NK-92 (cell line): Measurements from ENCODE around the gene NDUFA12.
"Not testable (repeated sequence)": the region's sequence is repeated elsewhere in the genome, so short reads cannot be mapped to it uniquely, and the experiment has no call there.

ENCODE experiments used
- DNase-seq: peaks from one replicate; lab custom pipeline; 2025; ENCODE audit not compliant: unreplicated experiment; lab: John Stamatoyannopoulos, UW

Gene NDUFA12

GRCh38 chr12:95003213-95003920 is at the start of gene NDUFA12:
Gene NDUFA12 (minus strand): TSS chr12:95003697. CDS start chr12:95003680, 17 bp downstream.
- DNase-seq: peak; percentile 56

- no peak for DNase-seq
These were observed 47.7 kb upstream of the NDUFA12 start for GRCh38 chr12:95051241-95051640.

GRCh38 chr12:95037906-95038305 is 34.4 kb upstream of the NDUFA12 start:
- no peak for DNase-seq

GRCh38 chr12:95034750-95035149 is 31.3 kb upstream of the NDUFA12 start:
- no peak for DNase-seq

- no peak for DNase-seq
These were observed 19.0 kb upstream of the NDUFA12 start for GRCh38 chr12:95022477-95022876.

- DNase-seq: no peak
These were observed 14.0 kb upstream of the NDUFA12 start for GRCh38 chr12:95017482-95017881.

GRCh38 chr12:95016120-95016519 is 12.6 kb upstream of the NDUFA12 start:
- no peak for DNase-seq

GRCh38 chr12:95014554-95014953 is 11.1 kb upstream of the NDUFA12 start:
- no peak for DNase-seq

- DNase-seq: no peak
These were observed 2.7 kb upstream of the NDUFA12 start for GRCh38 chr12:95006206-95006605.

GRCh38 chr12:95004610-95005009 is 1.1 kb upstream of the NDUFA12 start:
- no peak for DNase-seq

GRCh38 chr12:95003921-95004272 is 400 bp upstream of the NDUFA12 start:
- DNase-seq: no peak

GRCh38 chr12:95002754-95003153 is 743 bp downstream of the NDUFA12 start:
- DNase-seq: no peak

- DNase-seq: no peak
These were observed 5.2 kb downstream of the NDUFA12 start for GRCh38 chr12:94998326-94998725.

- DNase-seq: no peak
These were observed 5.8 kb downstream of the NDUFA12 start for GRCh38 chr12:94997726-94998125.

- no peak for DNase-seq
These were observed 6.4 kb downstream of the NDUFA12 start for GRCh38 chr12:94997061-94997460.

- DNase-seq: no peak
These were observed 9.2 kb downstream of the NDUFA12 start for GRCh38 chr12:94994312-94994711.

GRCh38 chr12:94993855-94994254 is 9.6 kb downstream of the NDUFA12 start:
- not testable (repeated sequence) for DNase-seq

GRCh38 chr12:94990222-94990621 is 13.3 kb downstream of the NDUFA12 start:
- DNase-seq: no peak

GRCh38 chr12:94988471-94988870 is 15.0 kb downstream of the NDUFA12 start:
- DNase-seq: no peak

- DNase-seq: no peak
These were observed 15.7 kb downstream of the NDUFA12 start for GRCh38 chr12:94987801-94988200.

- no peak for DNase-seq
These were observed 16.3 kb downstream of the NDUFA12 start for GRCh38 chr12:94987076-94987669.

GRCh38 chr12:94985099-94985498 is 18.4 kb downstream of the NDUFA12 start:
- DNase-seq: not testable (repeated sequence)

GRCh38 chr12:94983321-94983720 is 20.2 kb downstream of the NDUFA12 start:
- no peak for DNase-seq
